ENCODE data around the gene CIAO2A.

DNA sequence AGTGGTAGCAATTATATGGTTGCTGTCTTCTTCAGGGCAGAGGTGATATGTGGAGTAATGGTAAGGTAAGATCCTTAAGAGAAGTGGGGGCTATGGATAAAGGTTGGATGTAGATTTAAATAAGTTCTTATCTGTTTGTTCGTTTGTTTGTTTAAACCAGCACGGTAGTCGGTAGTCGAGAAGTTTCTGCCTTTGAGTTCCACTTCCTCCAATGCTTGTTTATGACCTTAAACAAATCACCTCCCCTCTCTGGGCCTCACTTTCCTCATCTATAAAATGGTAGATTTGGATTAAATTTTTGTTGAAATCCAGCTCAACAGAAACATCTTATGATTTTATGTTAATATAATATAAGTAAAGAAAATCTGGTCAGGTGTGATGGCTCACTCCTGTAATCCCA, 59.1 kb downstream of the CIAO2A start:
- TF ChIP-seq, protein P1, sequence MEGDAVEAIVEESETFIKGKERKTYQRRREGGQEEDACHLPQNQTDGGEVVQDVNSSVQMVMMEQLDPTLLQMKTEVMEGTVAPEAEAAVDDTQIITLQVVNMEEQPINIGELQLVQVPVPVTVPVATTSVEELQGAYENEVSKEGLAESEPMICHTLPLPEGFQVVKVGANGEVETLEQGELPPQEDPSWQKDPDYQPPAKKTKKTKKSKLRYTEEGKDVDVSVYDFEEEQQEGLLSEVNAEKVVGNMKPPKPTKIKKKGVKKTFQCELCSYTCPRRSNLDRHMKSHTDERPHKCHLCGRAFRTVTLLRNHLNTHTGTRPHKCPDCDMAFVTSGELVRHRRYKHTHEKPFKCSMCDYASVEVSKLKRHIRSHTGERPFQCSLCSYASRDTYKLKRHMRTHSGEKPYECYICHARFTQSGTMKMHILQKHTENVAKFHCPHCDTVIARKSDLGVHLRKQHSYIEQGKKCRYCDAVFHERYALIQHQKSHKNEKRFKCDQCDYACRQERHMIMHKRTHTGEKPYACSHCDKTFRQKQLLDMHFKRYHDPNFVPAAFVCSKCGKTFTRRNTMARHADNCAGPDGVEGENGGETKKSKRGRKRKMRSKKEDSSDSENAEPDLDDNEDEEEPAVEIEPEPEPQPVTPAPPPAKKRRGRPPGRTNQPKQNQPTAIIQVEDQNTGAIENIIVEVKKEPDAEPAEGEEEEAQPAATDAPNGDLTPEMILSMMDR (IDR thresholded peaks at IDR 0.05): no peak
- TF ChIP-seq POLR2A (IDR thresholded peaks at IDR 0.05): no peak
